NCI-H2107 treated with DMSO at 0.1 percent for 48 hours (cell line): ENCODE results near the gene RNF175.

Experiments used
- DNase-seq: peaks from one replicate; lab custom pipeline; 2025; ENCODE audit not compliant: unreplicated experiment; lab: John Stamatoyannopoulos, UW

RNF175 gene

DNA sequence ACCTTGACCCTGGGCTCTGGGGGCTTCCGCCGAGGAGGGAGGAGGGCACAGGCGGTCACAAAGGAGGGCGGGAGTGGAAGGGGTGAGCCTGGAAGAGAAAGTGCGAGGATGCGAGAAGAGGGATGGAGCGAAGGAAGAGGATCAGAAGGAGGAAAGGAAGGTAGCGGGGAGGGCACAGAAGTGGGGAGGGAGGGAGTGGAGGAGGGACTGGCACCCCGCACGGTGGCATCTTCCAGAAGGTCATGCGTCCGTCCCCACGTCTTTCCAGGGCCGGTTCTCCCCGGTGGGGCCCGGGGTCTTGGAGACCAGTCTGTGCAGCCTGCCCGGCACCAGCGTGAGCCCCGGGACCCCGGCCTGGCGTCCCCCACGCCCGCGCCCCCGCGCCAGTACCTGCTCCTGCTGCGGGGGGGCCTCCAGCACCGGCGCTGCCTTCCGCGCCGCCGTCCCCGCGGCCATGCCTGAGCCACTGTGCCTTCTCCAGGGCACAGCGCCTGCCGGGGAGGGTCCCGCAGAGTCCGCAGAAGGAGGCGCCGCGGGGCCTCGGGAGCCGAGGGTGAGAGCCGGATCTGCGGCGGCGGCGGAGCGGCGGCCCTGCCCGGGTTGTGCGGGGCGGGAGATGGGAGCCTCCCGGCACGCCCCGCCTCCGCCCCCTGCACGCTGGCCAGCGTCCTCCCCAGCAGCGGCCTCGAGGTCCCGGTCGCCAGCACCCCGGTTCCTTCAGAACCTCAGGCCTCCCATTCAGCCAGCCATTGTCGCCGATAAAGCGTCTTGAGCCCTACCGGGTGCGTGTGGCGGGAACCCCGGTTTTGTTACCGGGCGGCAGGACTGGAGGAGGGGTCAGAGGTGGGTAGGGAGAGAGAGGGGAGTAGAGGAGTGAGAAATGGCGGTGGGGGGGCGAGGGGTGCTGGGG is at the start of gene RNF175:
Gene RNF175, minus strand, starts transcription at position 618 of the 910 bp plus-strand sequence. Its CDS starts 162 bp downstream, at position 456.
- no peak for DNase-seq

DNA sequence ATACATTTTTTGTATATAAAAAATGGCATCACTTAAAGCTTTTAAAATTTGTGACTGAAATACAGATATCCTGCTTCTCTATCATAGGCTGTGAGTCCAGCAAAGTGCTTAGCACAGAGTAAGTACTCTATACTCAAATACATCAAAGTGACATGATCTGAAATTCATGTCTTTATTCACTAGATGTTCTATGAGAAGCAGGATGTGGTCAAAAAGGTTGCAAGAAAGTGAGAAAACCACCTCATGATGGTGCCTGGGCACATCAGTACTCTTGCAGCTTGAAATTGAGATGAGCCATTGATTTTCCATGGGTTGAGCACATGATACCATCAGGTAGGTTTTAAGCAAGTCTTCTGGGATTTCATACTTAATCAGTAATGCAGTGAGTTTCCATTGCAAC is 49.5 kb upstream of the RNF175 start:
- DNase-seq, result no peak

DNA sequence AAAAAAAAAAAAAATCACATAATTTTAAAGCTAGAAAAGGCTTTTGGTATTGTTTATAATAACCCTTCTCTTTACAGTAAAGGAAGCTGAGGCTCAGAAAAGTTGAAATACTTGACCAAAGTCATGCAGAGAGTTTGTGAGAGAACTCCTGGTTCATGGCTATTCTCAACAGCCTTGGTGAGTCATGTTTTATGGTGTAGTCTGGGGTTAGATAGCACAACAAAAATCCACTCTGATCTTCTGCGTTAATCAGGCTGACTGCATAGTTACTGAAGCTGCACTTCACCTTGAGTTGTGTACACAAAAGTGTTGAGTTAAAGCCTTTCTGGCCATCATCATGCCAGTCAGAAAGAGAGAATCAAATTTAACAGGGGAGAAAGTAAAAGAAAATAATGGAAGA is 48.4 kb upstream of the RNF175 start:
- no peak for DNase-seq

DNA sequence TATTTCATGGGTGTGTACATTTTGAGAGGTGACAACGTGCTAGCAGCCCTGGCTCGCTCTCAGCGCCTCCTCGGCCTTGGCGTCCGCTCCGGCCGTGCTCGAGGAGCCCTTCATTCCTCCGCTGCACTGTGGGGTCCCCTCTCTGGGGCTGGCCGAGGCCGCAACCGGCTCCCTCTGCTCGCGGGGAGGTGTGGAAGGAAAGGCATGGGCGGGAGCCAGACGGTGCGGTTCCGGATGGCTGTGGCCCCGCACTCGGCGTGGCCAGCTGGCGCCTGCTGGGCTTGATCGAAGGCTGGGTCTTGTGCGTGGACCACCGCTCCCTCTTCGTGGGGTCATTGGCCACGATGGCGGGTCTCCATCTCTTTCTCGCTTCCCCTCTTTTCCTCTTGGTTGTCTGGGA is 46.2 kb upstream of the RNF175 start:
- DNase-seq, result no peak

DNA sequence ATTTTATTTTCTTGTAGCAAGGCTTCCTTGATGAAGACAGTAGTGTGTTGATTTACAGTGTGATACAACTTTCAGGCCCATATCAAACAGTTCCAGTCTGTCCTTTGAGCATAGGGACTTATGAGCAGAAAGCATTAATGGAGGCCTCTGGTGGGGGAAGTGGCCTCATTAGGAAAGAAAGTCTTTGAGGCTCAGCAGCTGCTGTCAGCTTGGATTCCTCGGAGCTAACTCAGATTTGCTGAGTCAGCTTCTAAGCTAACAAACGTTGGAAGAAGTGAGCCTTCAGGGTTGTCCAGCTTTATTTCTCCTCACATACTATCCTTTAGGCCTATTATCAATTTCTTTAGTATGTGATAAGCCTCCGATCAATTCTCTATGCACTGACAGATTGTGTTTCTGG is 44.9 kb upstream of the RNF175 start:
- no peak for DNase-seq

DNA sequence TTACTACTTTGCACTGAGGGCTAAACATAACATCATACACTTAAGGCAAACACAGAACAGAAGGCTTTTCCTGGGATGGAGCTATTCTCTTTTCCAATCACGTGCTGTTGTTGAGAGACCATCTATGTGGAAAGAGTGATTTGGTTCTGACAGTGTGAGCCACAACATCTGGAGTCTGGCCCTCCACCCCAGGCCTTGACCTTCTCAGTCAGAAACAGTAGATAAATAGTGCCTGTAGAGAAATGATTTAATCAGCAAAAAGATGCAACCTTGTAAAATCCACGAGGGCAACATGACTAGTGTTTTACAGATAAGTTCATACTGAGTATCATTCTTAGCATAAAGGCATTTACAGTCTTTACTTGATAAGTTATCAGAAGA is 39.9 kb upstream of the RNF175 start:
- no peak for DNase-seq

DNA sequence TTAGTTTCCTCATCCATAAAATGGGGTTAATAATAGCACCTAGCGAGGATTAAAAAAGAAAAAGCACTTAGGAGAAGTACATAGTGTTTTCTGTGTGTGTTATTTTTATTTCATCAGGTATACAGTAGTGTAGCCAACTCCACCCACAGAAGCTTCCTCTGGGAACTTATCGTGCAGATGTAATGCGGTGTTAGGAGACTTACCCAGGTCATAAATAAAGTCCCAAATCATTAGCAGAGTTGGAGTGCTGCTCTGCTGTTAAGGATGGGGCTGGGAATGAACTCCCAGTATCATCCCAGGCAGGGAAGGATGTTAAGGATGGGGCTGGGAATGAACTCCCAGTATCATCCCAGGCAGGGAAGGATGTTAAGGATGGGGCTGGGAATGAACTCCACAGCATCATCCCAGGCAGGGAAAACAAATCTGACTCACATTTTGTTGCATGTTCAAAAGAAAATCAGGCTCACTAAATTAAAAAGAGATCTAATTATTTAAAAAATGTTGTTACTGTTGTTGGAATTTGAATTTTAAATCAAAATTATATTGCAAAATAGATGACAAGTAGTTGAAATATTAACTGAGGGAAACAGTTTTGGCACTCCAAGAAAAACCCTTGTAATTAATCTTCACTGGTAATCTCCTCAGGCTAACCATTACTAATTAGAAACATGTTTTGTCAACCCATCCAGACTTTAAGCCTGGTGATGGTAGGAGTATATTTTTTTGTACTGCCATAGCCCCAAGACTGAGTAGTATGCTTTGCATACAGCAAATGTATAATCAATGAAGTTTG is 39.3 kb upstream of the RNF175 start:
- no peak for DNase-seq

DNA sequence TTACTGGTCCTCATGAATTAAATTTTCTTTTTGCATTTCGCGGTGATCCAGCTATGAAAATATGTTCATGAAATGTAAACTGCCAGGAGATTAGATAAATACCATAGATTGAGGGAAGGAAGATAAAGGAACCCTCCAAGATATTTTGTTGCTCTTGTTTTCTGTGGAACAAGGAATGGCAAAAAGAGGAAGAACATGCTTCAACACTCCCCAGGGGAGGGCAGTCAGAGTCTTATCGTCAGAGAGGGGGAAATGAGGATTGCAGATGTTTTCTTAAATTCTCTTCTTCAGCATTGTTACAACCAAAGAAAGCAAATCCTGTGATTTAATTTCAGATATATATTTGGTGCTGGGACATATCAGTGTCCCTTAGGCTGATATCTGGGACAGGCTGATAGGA is 38.6 kb upstream of the RNF175 start:
- DNase-seq, result no peak

DNA sequence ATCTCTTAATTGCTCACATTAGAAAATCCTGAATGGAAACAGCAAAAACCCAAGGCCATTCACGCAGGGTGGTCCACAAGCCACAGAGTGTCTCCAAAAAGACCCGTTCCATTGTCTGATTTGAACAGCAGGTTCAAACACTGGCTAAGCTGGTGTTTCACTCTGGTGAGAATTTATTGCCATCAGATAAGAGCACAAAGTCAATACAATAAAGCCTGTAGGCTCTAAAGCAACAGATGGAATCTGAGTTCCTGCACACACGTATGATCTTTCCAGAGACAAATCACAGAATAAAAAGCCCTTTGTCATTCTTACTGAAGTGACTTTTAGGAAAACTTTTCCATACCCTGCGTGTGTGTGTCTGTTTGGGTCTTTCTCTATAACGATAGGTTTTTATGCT is 34.2 kb upstream of the RNF175 start:
- no peak for DNase-seq

DNA sequence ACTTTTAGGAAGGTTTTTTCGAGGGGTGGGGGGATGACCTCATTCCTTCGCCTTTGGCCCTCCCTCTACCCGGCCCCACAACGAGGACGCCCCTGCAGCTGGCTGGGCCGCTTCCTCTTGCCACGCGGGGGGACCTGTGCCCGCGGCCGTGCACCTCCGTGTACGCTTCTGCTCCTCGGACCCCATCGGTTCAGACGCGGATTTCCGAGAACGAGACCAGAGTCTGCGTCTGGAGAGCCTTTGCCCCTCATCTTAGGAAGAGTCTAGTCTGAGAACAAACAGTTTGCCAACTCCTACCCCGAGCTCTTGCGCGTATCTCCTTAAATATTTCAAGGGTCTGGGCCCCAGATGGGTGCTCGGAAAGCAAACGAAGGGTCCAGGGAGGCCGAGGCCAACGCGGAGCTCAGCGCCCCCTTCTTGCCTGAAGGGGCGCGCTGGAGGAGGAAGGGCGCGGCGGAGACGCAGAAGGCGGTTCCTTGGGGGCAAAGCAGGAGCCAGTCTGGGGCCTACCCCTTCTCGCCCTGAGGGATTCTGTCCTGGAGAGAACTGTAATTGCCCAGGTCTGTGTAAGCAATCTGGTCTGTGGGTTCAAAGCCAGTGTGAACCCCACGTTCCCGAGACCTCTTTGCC is 32.9 kb upstream of the RNF175 start:
- DNase-seq, result no peak

DNA sequence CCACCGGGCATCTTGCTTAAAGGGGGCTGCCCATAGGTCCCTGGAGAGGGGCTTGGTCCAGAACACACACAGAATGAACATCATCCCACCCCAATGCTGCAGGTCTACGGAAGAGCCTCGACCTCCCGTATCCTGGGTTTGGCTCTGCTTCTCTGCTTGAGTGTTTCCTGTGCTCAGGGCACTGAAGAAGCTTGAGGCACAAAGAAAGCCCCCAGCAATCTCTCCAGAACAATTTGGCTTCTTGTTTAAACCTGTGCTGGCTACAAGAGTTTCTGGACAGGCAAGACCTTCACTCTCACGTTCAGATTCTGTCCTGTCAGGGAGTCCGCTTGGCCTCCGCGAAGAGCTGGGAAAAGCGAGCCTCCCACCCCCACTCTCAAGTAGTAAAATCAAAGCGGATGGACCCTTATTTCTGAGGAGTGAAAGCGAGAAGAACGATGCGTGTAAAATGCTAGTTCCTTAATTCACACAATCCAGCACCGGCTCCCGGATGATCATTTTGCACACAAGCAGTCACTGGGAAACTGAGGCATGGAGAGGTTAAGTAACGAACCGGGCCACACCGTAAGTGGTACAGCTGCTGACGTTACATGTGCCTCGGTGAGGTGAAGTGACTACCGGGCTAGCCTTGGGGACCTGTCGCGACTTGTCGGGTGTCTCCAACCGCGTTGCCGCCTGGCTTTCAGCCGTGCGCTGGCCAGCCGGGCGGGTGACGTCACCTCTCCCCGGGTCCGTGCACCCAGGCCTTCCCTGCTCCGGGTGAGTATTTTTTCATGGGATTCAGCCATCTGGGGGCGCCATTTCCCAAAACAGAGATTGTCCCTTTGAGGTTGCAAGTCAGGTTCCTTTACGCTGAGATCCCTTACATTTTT is 32.2 kb upstream of the RNF175 start:
- DNase-seq, result no peak

DNA sequence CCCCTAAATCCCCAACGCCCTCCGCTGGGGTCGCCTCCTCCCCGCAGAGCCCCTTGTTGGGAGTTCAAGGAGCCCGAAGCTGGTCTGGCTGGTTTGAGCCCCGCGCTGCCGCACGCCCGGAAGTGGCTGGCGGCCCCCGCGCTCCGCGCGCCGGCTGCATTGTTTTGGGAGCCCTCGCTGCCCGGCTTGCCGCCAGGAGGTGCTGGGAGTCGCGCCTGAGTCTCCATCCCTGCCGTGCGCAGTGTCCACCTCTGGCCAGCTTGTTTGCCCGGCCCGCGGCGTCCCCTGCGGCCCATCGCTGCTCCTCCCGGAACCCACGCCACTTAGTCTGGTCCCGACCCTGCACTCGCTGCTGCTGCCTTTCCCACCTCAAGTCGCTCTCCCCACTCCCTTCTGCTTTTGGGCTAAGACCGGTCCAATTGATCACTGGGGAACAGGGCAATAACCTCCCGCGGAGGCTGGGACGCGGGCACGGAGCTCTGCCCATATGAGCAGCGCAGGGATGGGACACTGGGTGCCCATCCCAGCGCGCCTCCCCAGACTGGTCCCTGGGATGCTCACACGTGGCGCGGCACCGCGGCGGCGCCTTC is 31.2 kb upstream of the RNF175 start:
- no peak for DNase-seq

DNA sequence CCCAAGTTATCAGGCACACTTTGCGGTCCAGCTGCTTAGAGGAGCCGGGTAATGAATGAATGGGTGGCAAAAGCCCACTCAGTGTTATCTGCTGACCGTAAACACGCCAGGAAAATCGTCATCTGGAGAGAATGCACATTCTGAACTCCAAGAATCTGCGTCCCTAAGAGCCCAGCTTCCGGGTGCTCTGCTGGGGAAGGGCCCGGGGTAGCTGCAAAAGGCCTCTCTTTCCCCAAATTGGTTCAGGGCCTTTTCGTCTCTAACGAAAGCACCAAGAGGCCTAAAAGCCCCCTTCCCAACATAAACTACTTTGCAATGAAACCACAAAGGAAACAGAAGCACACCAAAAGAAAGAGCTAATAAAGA is 30.7 kb upstream of the RNF175 start:
- DNase-seq, result no peak

DNA sequence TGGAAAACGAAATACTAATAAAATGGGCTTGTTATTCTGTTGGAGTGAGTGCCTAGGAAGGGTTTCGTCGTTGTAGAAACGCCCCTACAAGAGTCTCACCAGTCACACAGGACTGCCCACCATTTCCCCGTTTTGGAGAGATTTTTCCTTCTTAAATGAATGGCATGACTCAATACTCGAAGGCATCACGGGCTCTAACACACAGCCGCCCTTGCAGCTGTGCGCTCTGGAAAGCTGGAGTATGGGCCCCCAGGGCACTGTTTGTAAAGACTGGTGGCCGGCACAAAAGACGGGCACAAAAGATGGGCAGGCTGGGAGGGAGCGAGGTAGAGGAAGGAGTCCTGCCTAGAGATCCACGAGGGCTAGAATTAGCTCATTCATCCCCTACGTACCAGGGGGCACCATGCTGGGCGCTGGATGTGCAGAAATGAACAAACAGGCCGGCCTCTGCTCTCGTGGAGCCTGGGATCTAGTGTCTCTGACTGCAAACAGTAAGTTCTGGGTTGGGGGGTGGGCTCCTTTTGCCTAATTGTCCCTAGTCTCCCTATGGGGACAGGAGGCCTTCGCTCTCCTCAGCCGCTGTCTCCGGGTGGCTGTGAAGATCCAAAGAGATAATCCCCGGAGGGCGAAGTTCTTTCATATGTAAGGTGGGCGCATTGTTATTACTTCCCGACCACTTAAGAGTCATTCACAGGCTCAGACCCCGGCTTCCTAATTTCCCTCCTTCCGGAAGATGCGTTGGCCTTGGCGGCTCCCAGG is 30.1 kb upstream of the RNF175 start:
- no peak for DNase-seq

DNA sequence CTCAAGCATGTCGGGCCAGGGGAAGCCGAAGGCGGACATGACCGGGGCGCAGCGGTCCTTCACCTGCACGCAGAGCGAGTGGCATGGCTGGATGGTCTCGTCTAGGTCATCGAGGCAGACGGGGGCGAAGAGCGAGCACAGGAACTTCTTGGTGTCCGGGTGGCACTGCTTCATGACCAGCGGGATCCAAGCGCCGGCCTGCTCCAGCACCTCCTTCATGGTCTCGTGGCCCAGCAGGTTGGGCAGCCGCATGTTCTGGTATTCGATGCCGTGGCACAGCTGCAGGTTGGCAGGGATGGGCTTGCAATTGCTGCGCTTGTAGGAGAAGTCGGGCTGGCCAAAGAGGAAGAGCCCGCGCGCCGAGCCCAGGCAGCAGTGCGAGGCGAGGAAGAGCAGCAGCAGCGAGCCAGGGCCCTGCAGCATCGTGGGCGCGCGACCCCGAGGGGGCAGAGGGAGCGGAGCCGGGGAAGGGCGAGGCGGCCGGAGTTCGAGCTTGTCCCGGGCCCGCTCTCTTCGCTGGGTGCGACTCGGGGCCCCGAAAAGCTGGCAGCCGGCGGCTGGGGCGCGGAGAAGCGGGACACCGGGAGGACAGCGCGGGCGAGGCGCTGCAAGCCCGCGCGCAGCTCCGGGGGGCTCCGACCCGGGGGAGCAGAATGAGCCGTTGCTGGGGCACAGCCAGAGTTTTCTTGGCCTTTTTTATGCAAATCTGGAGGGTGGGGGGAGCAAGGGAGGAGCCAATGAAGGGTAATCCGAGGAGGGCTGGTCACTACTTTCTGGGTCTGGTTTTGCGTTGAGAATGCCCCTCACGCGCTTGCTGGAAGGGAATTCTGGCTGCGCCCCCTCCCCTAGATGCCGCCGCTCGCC is 28.8 kb upstream of the RNF175 start, which contains the start of gene SFRP2:
Gene SFRP2, minus strand, starts transcription at position 671 of the 864 bp plus-strand sequence. Its CDS starts 248 bp downstream, at position 423.
- DNase-seq, result no peak

DNA sequence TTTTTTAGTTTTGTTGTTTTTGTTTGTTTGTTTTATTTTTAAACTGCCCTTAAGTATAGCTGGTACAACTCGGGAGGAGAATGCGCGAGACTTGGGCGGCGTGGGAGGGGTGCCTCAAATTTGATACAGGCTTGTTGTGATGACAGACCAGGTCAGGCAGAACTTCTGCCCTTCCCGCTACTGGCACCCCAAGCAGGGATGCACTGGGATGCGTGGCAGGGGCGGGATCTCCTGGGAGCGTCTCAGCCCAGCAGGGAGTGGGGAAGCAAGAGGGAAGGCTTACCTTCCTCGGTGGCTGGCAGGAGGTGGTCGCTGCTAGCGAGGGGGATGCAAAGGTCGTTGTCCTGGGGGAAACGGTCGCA is 28.2 kb upstream of the RNF175 start:
- no peak for DNase-seq

DNA sequence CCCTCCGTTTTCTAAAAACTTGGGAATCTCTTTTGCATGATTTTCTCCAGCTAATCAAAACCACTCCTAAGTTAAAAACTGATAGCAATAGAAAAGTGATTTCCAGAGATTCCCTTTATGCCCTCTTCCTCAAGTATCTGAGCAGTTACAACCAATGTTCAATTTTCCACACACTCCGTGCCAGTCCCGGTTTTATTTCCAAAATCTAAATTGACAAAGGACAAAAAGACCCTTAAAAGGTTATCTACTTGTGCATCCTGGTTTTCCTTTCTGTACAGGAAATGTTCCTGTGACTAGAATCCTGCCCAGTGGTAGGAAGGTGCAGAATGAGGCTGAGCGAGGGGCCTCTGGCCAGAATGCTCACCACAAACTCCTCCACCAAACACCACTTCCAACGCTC is 27.8 kb upstream of the RNF175 start:
- no peak for DNase-seq

DNA sequence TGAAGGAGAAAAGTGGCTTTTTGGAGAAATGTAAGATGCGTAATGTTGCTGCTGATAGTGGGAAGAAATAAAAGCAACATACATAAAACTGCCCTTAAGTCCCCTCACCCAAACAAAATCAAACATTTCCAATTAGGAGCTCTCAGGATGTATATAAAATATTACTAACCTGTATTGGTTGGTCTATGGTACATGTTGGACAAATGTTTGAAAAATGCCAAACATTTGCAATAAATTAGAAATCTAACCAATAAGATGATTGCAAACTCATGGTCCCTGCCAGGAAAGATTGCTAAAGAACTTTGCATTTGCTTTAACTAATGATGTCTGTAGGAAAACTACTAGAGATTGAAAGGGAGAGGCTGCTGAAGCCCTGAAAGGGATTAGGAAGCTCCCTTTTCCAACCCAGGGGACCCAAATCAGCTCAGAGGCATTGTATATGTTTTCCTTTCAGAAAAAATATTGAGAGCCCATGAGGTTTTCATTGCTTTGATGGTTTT is 27.3 kb upstream of the RNF175 start:
- no peak for DNase-seq
